Ishikawa (cell line): ENCODE measurements around the gene NOG.

Experiments used
- CEBPB ChIP-seq: IDR thresholded peaks from 2 replicates; pipeline ENCODE4 v1.6.1; 2012
- CREB1 ChIP-seq: IDR thresholded peaks from 2 replicates; pipeline ENCODE4 v1.6.1; 2012; ENCODE audit warnings: low read depth
- EGR1 ChIP-seq: IDR thresholded peaks from 2 replicates; pipeline ENCODE4 v1.6.1; 2012
- EP300 ChIP-seq: IDR thresholded peaks from 2 replicates; pipeline ENCODE4 v1.6.1; 2012; ENCODE audit warnings: borderline replicate concordance
- FOXM1 ChIP-seq: IDR thresholded peaks from 2 replicates; pipeline ENCODE4 v1.6.1; 2012; ENCODE audit warnings: low read depth, borderline replicate concordance
- NFIC ChIP-seq: IDR thresholded peaks from 2 replicates; pipeline ENCODE4 v1.6.1; 2012
- RAD21 ChIP-seq: IDR thresholded peaks from 2 replicates; pipeline ENCODE4 v1.6.1; 2012; ENCODE audit warnings: low read depth
- TAF1 ChIP-seq: IDR thresholded peaks from 2 replicates; pipeline ENCODE4 v1.6.1; 2012; ENCODE audit warnings: low read depth, mild to moderate bottlenecking
- TCF12 ChIP-seq: IDR thresholded peaks from 2 replicates; pipeline ENCODE4 v1.6.1; 2012; ENCODE audit warnings: low read depth
- TEAD4 ChIP-seq: IDR thresholded peaks from 2 replicates; pipeline ENCODE4 v1.6.1; 2012
- YY1 ChIP-seq: IDR thresholded peaks from 2 replicates; pipeline ENCODE4 v1.6.1; 2012; ENCODE audit warnings: low read depth
- ZBTB7A ChIP-seq: IDR thresholded peaks from 2 replicates; pipeline ENCODE4 v1.6.1; 2012; ENCODE audit warnings: low read depth
- TF ChIP-seq, protein P1 (sequence below): IDR thresholded peaks from 2 replicates; pipeline ENCODE4 v1.6.1; 2012; ENCODE audit warnings: low read depth, mild to moderate bottlenecking
- TF ChIP-seq, protein P2 (sequence below): IDR thresholded peaks from 2 replicates; pipeline ENCODE4 v1.6.1; 2012
- TF ChIP-seq, protein P3 (sequence below): IDR thresholded peaks from 2 replicates; pipeline ENCODE4 v1.6.1; 2012

NOG gene

DNA sequence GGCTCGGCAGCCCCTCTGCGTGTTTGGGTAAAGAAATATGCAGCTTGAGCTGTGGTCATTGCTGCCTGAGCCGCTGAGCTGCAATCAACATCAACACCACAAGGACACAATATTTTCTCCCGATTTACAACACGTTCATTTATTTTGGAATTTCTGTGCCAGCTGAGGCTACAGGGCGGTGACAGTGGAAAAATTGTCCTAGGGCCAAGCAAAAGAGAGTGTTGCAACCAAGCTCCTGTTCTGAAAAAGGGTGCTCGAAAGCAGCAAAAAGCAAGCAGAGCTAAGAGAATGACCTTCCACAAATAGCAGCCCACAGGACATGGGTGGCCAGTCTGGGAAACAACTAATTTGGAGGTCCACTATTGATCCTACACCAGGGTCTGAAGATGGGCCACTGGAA lies 35.4 kb upstream of the NOG start:
- TF ChIP-seq EGR1, result no peak
- no peak for TF ChIP-seq CREB1
- no peak for TF ChIP-seq YY1
- no peak for TF ChIP-seq TAF1
- TF ChIP-seq, protein P1, sequence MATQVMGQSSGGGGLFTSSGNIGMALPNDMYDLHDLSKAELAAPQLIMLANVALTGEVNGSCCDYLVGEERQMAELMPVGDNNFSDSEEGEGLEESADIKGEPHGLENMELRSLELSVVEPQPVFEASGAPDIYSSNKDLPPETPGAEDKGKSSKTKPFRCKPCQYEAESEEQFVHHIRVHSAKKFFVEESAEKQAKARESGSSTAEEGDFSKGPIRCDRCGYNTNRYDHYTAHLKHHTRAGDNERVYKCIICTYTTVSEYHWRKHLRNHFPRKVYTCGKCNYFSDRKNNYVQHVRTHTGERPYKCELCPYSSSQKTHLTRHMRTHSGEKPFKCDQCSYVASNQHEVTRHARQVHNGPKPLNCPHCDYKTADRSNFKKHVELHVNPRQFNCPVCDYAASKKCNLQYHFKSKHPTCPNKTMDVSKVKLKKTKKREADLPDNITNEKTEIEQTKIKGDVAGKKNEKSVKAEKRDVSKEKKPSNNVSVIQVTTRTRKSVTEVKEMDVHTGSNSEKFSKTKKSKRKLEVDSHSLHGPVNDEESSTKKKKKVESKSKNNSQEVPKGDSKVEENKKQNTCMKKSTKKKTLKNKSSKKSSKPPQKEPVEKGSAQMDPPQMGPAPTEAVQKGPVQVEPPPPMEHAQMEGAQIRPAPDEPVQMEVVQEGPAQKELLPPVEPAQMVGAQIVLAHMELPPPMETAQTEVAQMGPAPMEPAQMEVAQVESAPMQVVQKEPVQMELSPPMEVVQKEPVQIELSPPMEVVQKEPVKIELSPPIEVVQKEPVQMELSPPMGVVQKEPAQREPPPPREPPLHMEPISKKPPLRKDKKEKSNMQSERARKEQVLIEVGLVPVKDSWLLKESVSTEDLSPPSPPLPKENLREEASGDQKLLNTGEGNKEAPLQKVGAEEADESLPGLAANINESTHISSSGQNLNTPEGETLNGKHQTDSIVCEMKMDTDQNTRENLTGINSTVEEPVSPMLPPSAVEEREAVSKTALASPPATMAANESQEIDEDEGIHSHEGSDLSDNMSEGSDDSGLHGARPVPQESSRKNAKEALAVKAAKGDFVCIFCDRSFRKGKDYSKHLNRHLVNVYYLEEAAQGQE, result no peak
- TF ChIP-seq TCF12, result no peak
- TF ChIP-seq CEBPB, result no peak
- no peak for TF ChIP-seq RAD21
- TF ChIP-seq, protein P2, sequence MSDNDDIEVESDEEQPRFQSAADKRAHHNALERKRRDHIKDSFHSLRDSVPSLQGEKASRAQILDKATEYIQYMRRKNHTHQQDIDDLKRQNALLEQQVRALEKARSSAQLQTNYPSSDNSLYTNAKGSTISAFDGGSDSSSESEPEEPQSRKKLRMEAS, result no peak
- TF ChIP-seq, protein P3, sequence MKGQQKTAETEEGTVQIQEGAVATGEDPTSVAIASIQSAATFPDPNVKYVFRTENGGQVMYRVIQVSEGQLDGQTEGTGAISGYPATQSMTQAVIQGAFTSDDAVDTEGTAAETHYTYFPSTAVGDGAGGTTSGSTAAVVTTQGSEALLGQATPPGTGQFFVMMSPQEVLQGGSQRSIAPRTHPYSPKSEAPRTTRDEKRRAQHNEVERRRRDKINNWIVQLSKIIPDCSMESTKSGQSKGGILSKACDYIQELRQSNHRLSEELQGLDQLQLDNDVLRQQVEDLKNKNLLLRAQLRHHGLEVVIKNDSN, result no peak
- TF ChIP-seq TEAD4, result no peak

DNA sequence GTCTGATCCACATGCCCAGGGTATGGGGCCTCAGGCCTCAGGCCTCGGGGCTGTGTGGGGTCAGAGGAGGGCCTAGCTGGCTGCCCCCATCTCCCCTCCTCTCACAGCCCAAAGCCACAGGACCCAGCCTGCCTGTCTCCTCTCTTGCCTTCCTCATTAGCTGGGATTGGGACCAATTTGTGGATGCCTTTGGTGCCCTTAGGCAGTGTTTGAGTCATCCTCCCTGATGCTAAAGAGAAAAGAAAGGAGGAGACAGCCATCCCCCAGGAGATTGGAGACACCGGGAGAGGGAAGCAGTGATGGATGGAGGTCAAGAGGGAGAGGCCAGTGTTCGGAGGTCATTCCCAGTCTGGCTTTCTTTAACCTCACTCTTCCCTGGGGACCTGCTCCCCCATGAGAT lies 23.3 kb upstream of the NOG start:
- TF ChIP-seq EP300, result no peak
- TF ChIP-seq TAF1, result no peak
- TF ChIP-seq CREB1, result no peak
- no peak for TF ChIP-seq TEAD4
- TF ChIP-seq, protein P1, result no peak
- no peak for TF ChIP-seq YY1
- no peak for TF ChIP-seq TCF12
- TF ChIP-seq ZBTB7A, result no peak
- TF ChIP-seq CEBPB, result no peak
- no peak for TF ChIP-seq NFIC
- TF ChIP-seq, protein P2, result no peak
- TF ChIP-seq, protein P3, result no peak
- TF ChIP-seq EGR1, result no peak
- no peak for TF ChIP-seq FOXM1
- TF ChIP-seq RAD21, result no peak

DNA sequence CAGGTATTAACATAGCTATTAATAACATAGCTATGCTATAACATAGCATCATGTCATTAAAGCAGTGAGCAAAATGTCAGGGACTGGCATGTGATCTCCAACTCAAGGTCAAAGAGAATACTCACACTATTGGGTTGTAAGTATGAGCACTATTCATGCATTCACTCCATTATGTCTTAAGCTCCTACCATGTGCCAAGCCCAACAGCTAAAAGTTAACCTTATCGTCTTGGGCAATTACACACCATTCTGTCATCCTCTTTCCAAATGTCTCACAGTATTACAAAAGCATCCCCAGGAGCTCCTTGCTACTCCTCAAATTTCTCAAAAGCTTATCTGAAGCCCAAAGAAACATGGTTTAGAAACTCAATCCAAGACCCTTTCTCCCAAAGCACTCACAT lies 22.0 kb upstream of the NOG start:
- TF ChIP-seq CREB1 (no peak), CEBPB (no peak), RAD21 (no peak), TEAD4 (no peak), TAF1 (no peak), FOXM1 (no peak), YY1 (no peak), TCF12 (no peak), NFIC (no peak), EP300 (no peak), ZBTB7A (no peak), EGR1 (no peak)
- TF ChIP-seq, protein P1, result no peak
- TF ChIP-seq, protein P3, result no peak
- TF ChIP-seq, protein P2, result no peak

DNA sequence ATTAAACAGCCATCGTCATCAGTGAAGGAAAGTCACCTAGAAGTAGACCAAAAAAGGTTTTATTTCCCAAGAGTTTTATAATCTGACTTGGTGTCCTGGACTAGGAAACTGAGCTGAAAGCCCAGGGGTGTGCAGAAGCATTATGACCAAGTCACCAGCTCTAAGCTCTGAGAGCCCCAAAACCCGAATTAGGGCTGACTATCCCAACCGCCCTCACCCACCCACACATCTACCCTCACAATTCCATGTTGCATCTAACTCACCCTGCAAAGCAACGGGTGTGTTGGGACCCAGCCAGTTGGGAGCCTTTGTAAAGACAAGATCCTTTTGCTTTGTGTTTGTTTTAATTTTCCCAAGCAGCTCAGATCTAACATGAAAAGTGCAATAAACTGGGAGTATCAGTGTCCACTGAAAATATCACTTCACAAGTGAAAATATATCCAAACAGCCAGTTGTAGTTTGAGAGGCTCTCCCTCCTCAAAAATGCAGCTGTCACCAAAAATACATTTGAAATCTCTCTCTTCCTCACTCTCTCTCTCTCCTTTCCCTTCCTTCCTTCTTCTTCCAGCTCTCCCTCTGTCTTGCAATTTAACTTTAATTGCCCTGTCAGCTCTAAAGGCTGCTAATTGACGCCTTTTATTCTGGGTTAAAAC lies 16.2 kb upstream of the NOG start:
- no peak for TF ChIP-seq YY1
- TF ChIP-seq TAF1, result no peak
- TF ChIP-seq EGR1, result no peak
- no peak for TF ChIP-seq EP300
